DMS 273 (cell line): ENCODE data around the gene PREB.
"Not testable (repeated sequence)": the region's sequence is repeated elsewhere in the genome, so short reads cannot be mapped to it uniquely, and the experiment has no call there.

Source experiments
- DNase-seq: peaks from one replicate; lab custom pipeline; 2025; ENCODE audit not compliant: unreplicated experiment; lab: John Stamatoyannopoulos, UW

Gene PREB

DNA sequence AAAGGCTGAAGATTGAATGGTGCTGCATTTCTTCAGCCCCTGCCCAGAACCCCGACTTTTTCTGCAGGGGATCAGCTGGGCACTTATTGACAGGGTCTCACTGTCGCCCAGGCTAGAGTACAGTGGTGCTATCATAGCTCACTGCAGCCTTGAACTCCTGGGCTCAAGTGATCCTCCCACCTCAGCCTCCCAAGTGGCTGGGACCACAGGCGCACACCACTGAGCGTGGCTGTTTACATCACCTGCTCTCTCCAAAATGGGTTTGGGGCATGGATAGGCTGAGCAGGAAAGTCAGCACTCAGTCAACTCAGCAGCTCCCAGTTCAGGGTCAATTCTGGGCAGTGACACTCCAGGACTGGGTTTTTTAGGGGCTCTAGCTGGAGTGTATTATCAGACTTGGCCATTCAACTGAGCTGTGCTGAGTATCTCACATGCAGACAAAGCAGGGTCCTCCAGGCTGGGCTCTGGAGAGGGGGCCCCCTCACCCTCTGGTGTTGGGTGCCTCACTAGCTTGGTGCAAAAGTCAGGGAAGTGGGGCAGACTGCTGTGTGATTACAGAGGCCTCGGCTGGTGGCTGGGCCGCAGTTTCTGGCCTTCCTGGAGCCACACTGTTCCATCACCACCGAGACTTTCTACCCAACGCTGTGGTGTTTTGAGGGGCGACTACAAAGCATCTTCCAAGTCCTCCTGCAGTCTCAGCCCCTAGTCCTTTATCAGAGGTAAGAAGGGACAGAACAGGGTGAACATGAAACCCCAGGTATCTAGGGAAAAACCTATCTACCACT lies 6.4 kb downstream of the PREB start:
- no peak for DNase-seq

DNA sequence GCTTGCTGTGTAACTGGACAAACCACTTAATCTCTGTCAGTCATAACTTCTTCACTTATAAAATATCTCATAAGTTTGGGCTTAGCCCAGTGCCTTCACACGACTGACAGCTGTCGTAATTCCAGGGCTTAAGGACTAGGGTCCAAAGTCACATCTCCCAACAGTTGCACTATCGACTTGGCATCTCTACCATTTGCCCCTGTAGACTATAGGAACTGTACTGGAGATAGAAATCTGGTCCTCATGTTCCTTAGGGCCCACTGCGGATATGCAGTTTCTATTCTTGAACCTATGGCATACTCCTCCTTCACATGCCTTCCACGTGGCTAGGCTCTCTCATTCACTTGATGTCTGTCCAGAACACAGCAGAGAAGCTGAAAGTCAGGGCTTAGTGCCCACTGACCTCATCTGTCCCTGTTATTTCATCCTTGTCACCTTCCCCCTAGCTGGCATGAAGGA lies 8.2 kb downstream of the PREB start:
- no peak for DNase-seq

DNA sequence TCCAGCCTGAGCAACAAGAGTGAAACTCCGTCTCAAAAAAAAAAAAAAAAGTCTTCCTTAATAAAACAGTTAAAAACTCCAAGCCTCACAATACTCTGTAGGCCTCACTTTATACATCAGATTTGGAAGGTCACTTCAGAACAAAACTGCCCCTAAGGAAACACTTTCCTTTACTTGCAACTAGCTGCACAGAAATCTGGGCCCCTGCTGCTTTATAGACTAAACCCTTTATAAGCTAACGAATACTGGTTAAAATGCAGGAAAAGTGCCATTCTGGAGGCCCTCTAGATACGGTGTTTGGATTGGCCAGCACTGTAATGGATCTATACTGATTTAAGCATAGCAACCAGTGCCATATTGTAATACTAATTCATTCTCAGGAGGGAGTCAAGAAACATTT lies 9.3 kb downstream of the PREB start:
- no peak for DNase-seq

DNA sequence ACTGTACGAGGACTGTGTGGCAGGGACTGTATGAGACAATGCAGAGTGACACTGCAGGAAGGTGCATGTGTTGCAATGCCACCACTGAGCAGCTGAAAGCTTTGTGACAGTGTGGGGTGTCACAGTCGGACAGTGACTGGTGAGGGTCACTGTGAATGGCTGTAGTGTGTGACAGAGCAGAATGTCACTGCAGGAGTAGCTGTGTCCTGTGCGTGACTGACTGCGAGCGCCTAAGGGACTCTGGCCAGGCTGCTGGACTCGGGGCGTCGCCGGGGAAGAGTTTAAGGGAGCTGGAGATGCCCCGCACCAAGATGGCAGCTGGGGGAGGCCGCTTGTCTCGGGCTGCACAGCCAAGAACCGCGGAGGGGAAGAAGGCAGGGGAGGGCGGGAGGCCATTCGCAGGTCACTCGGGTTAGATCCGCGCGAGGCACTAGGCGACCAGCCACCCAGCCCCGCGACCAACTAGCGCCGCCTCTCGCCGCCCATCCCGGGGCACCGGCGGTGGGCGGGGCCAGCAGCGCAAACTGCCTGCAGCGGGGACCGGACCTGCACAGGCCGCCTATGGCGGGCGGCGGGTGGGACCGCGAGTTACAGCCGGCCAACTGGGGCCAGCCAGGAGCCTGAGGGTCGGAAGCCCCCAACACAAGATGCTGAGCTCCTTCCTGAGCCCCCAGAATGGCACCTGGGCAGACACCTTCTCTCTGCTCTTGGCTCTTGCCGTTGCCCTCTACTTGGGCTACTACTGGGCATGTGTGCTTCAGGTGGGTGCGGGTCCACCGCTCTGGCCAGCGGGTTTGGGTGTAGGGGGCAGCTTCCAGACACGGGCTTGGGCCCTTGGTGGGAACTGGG lies 10.9 kb downstream of the PREB start, which contains the start of gene ABHD1:
Gene ABHD1, plus strand, starts transcription at position 514 of the 849 bp plus-strand sequence. Its CDS starts 134 bp downstream, at position 648.
- peak; percentile 70 for DNase-seq

DNA sequence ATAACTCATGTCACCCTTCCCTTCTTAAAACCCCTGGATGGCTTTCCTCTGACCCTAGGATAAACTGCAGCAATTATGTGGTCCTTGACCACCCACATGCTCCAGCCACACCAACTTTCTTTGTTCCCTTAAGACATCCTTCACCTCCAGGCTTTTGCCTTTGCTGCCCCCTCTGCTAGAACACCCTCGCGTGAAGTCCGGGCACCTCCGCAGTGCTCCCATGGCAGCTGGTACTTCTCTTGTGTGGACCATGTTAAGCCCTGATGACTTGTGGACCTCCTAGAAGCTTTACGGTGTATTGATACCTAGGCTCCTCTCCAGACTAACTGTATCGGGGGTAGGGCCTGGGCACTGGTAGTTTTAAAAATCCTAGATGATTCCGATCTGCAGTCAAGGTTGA lies 11.6 kb downstream of the PREB start:
- DNase-seq, result no peak

DNA sequence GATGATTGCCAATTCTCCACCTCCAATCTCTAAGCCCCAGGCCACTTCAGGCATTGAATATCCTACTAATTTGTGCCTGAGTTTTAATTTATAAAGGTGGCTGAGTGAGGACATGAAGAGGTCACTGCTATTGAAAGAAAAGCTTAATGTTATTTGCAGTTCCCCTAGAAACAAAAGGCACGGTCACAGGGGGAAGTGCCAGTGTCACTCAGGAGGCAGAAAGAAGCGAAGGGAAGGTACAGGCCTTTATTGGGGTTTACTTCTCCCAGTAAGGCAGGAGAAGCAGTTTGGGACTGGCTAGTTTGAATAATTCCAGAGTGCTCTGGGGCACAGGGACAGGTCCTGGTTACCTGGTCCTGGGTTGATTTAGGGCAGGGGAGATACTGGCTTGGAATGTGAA lies 12.5 kb downstream of the PREB start:
- no peak for DNase-seq

DNA sequence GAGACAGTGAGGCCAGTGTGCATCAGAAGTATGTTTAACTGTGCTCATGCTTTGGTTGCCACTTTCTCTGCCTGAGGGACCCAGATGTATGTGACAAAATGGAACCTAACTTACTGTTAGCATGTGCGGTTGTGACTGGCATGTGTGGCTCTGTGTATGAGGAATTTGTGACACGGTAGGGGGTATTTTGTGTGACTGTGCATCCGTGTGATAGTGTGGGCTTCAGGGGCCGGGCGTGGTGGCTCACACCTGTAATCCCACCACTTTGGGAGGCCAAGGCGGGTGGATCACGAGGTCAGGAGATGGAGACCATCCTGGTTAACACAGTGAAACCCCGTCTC lies 15.1 kb downstream of the PREB start:
- not testable (repeated sequence) for DNase-seq

DNA sequence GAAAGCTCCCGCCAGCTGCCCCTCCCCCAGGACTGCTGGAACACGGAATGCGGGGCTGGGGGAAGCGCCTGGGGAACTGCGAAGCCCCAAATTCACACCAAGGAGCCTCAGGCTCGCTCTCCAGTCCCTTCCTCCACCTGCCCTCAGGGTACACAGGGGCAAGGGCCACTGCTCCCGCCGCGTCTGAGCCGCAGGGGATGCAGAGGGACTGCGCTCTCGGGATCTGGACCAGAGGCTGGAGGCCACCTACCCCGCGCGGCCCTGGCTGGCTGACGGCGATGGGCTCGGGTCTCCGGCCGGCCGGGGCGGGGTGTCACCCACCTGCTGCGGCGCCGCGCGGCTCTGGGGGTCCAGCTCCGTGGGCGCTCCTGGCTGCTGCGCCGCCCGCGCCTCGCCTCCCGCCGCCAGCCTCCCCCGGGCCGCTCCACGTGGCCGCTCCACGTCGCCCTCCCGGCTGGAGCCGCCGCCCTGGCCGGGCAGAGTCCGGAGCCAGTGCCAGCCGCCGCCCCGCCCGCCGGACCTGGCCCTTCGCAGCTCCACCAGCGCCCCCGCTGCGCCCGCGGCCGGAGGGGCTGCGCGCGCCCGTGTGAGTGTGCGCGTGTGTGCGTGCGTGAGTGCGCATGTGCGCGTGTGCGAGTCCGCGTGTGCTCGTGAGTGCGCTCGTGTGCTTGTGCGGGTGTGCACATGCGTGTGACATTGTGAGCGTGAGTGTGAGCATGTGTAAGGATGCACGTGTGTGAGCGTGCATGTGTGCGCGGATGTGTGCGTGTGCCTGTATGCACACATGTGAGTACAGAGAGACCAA lies 15.7 kb downstream of the PREB start, which contains the start of gene CGREF1:
Gene CGREF1, minus strand, starts transcription at position 604 of the 805 bp plus-strand sequence. CDS start 14,762 bp downstream, outside the sequence.
- peak; percentile 72 for DNase-seq

DNA sequence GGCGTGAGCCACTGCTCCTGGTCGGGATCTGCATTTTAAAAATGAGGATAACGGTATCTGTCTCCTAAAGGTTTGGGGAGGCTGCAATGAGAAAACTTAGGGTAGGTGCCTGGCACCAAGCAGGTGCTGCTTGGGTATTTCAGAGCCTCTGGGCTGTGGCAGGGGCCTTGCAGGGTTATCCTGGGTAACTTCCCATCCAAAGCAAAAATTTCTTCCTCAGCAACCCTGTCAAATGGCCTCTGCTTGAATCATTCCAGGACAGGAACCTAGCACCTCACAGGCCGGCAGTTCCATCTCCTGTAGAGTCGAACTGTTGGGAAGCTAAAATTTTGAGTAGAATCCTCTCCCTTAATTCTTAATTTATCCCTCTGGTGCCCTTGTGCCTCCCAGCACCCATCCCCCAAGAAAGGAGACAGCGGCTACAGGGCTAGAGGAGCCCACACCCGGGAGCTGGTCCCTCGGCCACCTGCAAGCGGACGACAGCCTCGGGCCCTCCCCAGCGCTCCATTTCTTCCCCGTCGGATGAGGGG lies 16.4 kb downstream of the PREB start:
- DNase-seq, result no peak

DNA sequence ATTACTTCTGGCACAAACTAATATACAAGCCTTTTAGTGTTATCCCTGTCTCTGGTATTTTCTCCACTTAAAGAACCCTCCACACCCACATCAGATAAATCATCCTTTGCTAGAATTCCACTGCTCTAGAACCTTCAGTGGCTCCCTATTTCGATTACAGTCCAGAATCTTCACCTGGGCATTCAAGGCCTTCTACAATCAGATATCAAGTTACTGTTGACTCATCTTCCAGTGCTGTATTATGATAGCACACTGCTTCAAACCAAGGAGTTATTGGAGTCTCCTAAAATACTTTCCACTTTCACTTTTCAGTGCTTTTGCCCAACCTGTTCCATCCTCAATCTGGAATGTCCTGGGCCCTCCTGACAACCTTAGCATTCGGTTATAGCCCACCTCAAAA lies 18.9 kb downstream of the PREB start:
- no peak for DNase-seq

DNA sequence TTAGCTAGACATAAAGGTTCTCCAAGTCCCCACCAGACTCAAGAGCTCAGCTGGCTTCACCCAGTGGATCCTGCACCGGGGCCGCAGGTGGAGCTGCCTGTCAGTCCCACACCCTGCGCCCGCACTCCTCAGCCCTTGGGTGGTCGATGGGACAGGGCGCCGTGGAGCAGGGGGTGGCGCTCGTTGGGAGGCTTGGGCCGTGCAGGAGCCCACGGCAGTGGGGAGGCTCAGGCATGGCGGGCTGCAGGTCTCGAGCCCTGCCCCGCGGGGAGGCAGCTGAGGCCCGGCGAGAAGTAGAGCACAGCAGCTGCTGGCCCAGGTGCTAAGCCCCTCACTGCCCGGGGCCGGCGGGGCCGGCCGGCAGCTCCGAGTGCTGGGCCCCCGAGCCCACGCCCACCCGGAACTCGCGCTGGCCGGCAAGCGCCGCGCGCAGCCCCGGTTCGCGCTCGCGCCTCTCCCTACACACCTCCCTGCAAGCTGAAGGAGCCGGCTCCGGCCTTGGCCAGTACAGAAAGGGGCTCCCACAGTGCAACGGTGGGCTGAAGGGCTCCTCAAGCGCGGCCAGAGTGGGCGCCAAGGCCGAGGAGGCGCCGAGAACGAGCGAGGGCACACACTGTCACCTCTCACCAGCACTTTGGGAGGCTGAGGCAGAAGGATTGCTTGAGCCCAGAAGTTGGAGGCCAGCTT lies 22.9 kb downstream of the PREB start:
- not testable (repeated sequence) for DNase-seq

DNA sequence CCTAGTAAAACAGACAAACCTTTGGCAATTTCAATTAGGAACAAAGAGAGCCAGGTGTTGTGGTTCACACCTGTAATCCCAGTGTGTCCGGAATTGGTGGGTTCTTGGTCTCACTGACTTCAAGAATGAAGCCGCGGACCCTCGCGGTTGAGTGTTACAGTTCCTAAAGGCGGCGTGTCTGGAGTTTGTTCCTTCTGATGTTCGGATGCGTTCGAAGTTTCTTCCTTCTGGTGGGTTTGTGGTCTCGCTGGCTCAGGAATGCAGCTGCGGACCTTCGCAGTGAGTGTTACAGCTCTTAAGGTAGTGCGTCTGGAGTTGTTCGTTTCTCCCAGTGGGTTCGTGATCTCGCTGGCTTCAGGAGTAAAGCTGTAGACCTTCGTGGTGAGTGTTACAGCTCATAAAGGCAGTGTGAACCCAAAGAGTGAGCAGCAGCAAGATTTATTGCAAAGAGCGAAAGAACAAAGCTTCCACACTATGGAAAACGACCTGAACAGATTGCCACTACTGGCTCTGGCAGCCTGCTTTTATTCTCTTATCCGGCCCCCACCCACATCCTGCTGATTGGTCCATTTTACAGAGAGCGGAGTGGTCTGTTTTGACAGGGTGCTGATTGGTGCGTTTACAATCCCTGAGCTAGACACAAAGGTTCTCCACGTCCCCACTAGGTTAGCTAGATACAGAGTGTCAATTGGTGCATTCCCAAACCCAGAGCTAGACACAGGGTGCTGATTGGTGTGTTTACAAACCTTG lies 23.7 kb downstream of the PREB start:
- not testable (repeated sequence) for DNase-seq

DNA sequence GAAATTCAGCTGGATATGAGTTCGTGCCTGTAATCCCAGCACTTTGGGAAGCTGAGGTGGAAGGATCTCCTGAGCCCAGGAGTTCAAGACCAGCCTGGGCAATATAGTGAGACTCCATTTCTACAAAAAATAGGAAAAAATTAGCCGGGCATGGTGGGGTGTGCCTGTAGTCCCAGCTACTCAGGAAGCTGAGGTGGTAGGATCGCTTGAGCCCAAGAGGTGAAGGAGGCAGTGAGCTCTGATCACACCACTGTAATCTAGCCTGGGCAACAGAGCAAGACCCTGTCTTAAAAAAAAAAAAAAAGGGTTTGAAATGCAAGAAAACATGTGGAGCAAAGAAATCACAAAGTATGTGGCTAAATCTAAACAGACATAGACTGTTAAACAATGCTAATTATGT lies 25.4 kb downstream of the PREB start:
- no peak for DNase-seq

DNA sequence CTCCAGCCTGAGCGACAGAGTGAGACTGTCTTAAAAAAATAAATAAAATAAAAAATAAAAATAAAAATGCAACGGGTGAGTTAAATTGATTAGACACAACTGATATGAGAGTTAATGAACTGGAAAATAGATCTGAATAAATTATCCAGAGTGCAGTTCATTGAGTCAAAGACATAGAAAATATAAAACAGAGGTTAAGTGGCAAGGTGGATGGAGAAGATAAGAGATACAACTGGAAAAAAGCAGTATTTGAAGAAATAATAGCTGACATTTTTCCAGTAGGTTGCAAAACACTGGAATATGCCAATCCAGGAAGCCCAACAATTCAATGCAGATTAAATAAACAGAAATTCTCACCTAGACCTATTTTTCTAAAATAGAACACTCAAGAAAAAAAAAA lies 26.2 kb downstream of the PREB start:
- no peak for DNase-seq

DNA sequence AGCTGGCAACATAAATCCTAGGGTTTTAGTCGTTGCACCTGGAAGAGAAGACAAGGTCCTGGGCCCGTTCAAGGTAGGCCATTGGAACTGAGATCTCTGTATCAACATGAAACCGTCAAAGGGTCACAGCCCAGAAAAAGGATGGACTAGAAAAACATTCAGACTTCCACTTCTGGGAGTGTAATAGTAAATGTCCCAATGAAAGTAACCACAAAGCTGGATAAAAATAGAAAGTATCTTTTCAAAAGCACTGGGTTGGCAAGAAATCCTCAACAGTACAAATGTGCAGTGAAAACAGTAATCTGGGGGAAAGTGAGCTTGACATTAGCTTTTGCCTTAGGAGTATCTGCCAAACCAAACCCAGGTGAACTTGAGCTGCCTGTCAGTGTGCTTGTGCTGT lies 28.5 kb downstream of the PREB start:
- DNase-seq, result no peak

DNA sequence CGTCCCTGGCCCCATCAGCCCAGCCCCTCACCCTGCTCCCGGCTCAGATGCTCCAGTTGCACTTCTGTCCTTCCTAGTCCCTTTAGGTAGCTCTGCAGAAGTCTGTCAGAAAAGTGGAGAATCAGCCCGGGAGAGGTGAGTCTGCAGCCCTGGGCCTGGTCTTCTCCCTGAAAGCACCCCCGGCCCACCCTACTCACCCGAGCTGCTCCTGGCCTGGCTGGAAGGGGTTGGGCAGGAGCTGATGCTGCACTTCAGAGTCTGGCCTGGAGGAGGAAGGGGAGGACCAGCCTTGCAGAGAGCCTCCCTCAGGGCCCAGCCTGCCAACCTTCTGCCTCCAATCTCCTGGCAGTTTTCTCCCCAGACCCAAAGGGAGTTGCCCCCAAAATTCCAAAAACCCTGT lies 32.1 kb downstream of the PREB start:
- no peak for DNase-seq

DNA sequence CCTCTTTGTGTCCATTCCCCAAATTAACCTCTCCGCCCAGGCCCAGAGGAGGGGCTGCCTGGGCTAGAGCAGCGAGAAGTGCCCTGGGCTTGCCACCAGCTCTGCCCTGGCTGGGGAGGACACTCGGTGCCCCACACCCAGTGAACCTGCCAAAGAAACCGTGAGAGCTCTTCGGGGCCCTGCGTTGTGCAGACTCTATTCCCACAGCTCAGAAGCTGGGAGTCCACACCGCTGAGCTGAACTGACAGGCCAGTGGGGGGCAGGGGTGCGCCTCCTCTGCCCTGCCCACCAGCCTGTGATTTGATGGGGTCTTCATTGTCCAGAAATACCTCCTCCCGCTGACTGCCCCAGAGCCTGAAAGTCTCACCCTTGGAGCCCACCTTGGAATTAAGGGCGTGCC lies 34.4 kb downstream of the PREB start:
- no peak for DNase-seq

DNA sequence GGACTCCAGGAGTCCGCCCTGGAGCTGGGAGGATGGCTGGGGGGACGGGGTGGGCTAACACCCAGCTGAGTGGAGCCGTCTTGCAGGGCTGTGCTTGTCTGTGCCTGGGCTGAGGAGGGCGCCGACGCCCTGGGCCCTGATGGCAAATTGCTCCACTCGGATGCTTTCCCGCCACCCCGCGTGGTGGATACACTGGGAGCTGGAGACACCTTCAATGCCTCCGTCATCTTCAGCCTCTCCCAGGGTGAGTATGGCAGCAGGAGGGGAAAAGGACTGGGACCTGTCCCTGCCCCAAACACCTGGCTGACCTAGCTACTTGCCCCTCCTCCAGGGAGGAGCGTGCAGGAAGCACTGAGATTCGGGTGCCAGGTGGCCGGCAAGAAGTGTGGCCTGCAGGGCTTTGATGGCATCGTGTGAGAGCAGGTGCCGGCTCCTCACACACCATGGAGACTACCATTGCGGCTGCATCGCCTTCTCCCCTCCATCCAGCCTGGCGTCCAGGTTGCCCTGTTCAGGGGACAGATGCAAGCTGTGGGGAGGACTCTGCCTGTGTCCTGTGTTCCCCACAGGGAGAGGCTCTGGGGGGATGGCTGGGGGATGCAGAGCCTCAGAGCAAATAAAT lies 35.0 kb downstream of the PREB start:
- DNase-seq, result no peak

DNA sequence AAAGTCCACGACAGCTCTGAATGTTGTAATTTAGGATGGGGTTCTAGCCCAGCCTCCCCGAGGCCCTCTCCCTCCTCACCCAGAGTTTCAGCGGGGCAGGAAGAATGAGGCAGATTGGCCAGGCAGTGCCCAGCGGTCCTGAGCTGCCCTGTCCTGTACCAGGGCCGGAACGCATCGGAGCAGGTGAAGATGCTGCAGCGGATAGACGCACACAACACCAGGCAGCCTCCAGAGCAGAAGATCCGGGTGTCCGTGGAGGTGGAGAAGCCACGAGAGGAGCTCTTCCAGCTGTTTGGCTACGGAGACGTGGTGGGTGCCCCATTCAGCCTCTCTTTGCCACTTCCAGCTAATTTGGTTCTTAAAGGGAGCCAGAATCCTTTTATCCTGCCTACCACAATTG lies 37.1 kb downstream of the PREB start:
- DNase-seq, result no peak
